Measurements from ENCODE around the gene RICTOR.

The RICTOR gene

GRCh38 chr5:39064450-39064849 lies 9.7 kb downstream of the RICTOR start:
- no peak overlapping the region for H3K4me3 ChIP-seq (ENCODE audit: low read depth, low read length)
- no peak for TF ChIP-seq CTCF (IDR thresholded peaks at IDR 0.05; ENCODE audit: low read depth, low read length)

- no peak for TF ChIP-seq CTCF (IDR thresholded peaks at IDR 0.05; ENCODE audit: low read depth, low read length)
- H3K4me3 ChIP-seq (ENCODE audit: low read depth, low read length), result no peak overlapping the region
These were observed 11.2 kb downstream of the RICTOR start for GRCh38 chr5:39063037-39063436.

- no peak for TF ChIP-seq CTCF (IDR thresholded peaks at IDR 0.05; ENCODE audit: low read depth, low read length)
- no peak overlapping the region for H3K4me3 ChIP-seq (ENCODE audit: low read depth, low read length)
These were observed 11.7 kb downstream of the RICTOR start for GRCh38 chr5:39062530-39062929.

GRCh38 chr5:39062104-39062503 lies 12.1 kb downstream of the RICTOR start:
- TF ChIP-seq CTCF (IDR thresholded peaks at IDR 0.05; ENCODE audit: low read depth, low read length), result no peak
- H3K4me3 ChIP-seq (ENCODE audit: low read depth, low read length), result no peak overlapping the region

GRCh38 chr5:39059064-39059463 lies 15.1 kb downstream of the RICTOR start:
- no peak for TF ChIP-seq CTCF (IDR thresholded peaks at IDR 0.05; ENCODE audit: low read depth, low read length)
- no peak overlapping the region for H3K4me3 ChIP-seq (ENCODE audit: low read depth, low read length)

- no peak for TF ChIP-seq CTCF (IDR thresholded peaks at IDR 0.05; ENCODE audit: low read depth, low read length)
- H3K4me3 ChIP-seq (ENCODE audit: low read depth, low read length), result peak overlapping the region; percentile 57
These were observed 15.8 kb downstream of the RICTOR start for GRCh38 chr5:39058178-39058921.

- TF ChIP-seq CTCF (IDR thresholded peaks at IDR 0.05; ENCODE audit: low read depth, low read length), result no peak
- peak overlapping the region; percentile 57 for H3K4me3 ChIP-seq (ENCODE audit: low read depth, low read length)
These were observed 16.5 kb downstream of the RICTOR start for GRCh38 chr5:39057734-39058133.
